Suppressor macrophage treated with lipopolysaccharide for 1 hour (primary cell): ENCODE results near the gene SH2D3A.

Experiments used
- DNase-seq, 3 donors: peaks; one replicate each; pipeline ENCODE4 v3.0.0-alpha.2; 2020 to 2022

The SH2D3A gene

GRCh38 chr19:6705931-6706632, 61.2 kb downstream of the SH2D3A start:
- no peak for DNase-seq
